Left lung (tissue), 10 donors: ENCODE results near the gene PRKCZ. TPM values are rescaled to one million over a fixed set of nuclear protein-coding genes. Genes with fewer than 3 reads are reported as not detected.
A peak's percentile ranks its signal among the peaks of the same experiment; 100 is the strongest.

Source experiments
- ATAC-seq: fragments of 200-7000 bp; cut with Tn5 transposase; one replicate; pipeline ENCODE4 v1.9.1; 2020; ENCODE audit warnings: moderate library complexity
- DNase-seq, 4 donors: peaks; one replicate each; pipeline ENCODE4 v3.0.0-alpha.2; 2013 to 2020
- H3K27ac ChIP-seq, 2 donors: fragments of 200-600 bp; sonication (generic) in 1 of 2; one replicate each; pipeline versions ENCODE4 v1.5.0 to v1.8.0; 2020 to 2021
- H3K27me3 ChIP-seq, 2 donors: fragments of 200-600 bp; sonication (generic) in 1 of 2; one replicate each; pipeline versions ENCODE4 v1.5.0 to v1.8.0; 2020 to 2021
- H3K36me3 ChIP-seq, 2 donors: fragments of 200-600 bp; sonication (generic) in 1 of 2; one replicate each; pipeline versions ENCODE4 v1.5.0 to v1.8.0; 2020 to 2021
- H3K4me1 ChIP-seq, 2 donors: fragments of 200-600 bp; one replicate each; pipeline ENCODE4 v1.8.0; 2021
- H3K4me3 ChIP-seq, 2 donors: fragments of 200-600 bp; sonication (generic) in 1 of 2; one replicate each; pipeline versions ENCODE4 v1.5.0 to v1.8.0; 2020 to 2021; ENCODE audit warnings: mild to moderate bottlenecking in 1 of 2
- H3K9me3 ChIP-seq, 2 donors: fragments of 200-600 bp; sonication (generic) in 1 of 2; one replicate each; pipeline versions ENCODE4 v1.5.0 to v1.8.0; 2020 to 2021
- CTCF ChIP-seq, 2 donors: fragments of 200-600 bp; sonication (generic) in 1 of 2; IDR thresholded peaks; one replicate each; pipeline versions ENCODE4 v1.5.0 to v1.8.0; 2021; ENCODE audit warnings: antibody characterized with exemption in 2 of 2
- intact Hi-C, 2 donors: fragments of 100-400 bp; cut with DNase I; formaldehyde crosslinking; loops; one replicate each; pipeline versions ENCODE4 v1.11.2 to v1.14.2; 2022
- polyA plus RNA-seq, 6 donors: library from polyadenylated mRNA; unstranded; fragments of 120-200 nt; gene quantifications; one replicate each; pipeline ENCODE4 v1.2.1, GENCODE V29; 2013; ENCODE audit not compliant: insufficient read length in 6 of 6
- total RNA-seq, 2 donors: library from RNA; stranded (reverse); fragmentation: NEBNext Ultra II Directional; extraction: Animal tissue kit (Norgen Biotek cat#: 25700); gene quantifications; one replicate each; pipeline ENCODE4 v1.2.1, GENCODE V29; 2021
- donor health status: DM: no; HTN: yes; CAD: no.
- donor health status: DM: no; HTN: no; CAD: no.

Gene PRKCZ
- total and polyA plus RNA-seq, 8 donors = 37.5 to 129 (median 48.0) TPM

GRCh38 chr1:2130871-2131289, 80.7 kb downstream of the PRKCZ start:
- intact Hi-C loops = no loop called here
- Histone ChIP-seq H3K4me3 (no peak overlapping the region), H3K4me1 (peaks cover 23 to 55% of the 10 kb centered on the region in 2 donors), H3K27ac (no peak overlapping the region), H3K36me3 (no peaks in the 10 kb centered on the region), H3K27me3 (peaks cover 0 to 22% of the 10 kb centered on the region in 2 donors), H3K9me3 (no peaks in the 10 kb centered on the region)
- peak in 2 of 4 donors; percentile 65 to 84 for DNase-seq
- no peak for ATAC-seq
- TF ChIP-seq CTCF (IDR thresholded peaks at IDR 0.05) = peak in 1 of 2 donors; percentile 8

- no peak for ATAC-seq
- Histone ChIP-seq H3K4me1 (peaks cover 24 to 43% of the 10 kb centered on the region in 2 donors), H3K4me3 (peak overlapping the region; percentile 28 to 46), H3K27ac (peak overlapping the region; percentile 71 to 90), H3K36me3 (no peaks in the 10 kb centered on the region), H3K27me3 (peaks cover 0 to 12% of the 10 kb centered on the region in 2 donors), H3K9me3 (no peaks in the 10 kb centered on the region)
- TF ChIP-seq CTCF (IDR thresholded peaks at IDR 0.05) = peak; percentile 14 to 28
- intact Hi-C loops = no loop called here
- peak in 2 of 4 donors; percentile 54 to 71 for DNase-seq
Observed at GRCh38 chr1:2132222-2133038, 82.2 kb downstream of the PRKCZ start.

GRCh38 chr1:2133039-2133878, 83.0 kb downstream of the PRKCZ start:
- intact Hi-C loops = no loop called here
- Histone ChIP-seq H3K4me3 (peak overlapping the region; percentile 28 to 46), H3K27ac (peak overlapping the region; percentile 71 to 90), H3K36me3 (no peaks in the 10 kb centered on the region), H3K9me3 (no peaks in the 10 kb centered on the region), H3K4me1 (peaks cover 24 to 43% of the 10 kb centered on the region in 2 donors), H3K27me3 (peaks cover 0 to 4% of the 10 kb centered on the region in 2 donors)
- no peak for TF ChIP-seq CTCF (IDR thresholded peaks at IDR 0.05)
- ATAC-seq = peak; percentile 75
- DNase-seq = peak; percentile 98 to 100 (median 99)

DNA sequence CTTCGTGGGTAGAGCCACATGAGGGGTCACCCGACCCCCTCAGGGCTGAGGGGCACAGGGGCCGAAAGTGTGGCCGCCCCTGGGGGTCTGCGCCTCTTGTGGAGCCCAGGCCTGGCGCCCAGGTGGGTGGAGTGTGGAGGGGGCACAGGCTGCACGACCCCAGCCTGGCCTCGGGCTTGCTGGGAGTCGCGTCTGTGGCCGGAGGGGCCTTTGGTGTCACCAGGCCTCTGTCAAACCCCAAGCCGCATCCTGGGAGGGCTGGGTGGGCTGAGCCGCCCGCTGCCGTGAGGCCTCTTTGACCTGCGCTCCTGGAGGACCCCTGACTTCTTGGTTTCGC, 83.6 kb downstream of the PRKCZ start:
- no peaks in the 10 kb centered on the region for H3K9me3 ChIP-seq
- H3K36me3 ChIP-seq = no peaks in the 10 kb centered on the region
- intact Hi-C loops = no loop called here
- H3K4me3 ChIP-seq = peak overlapping the region; percentile 17 to 46
- peaks cover 24 to 43% of the 10 kb centered on the region in 2 donors for H3K4me1 ChIP-seq
- DNase-seq = peak in 1 of 4 donors; percentile 85
- no peak for TF ChIP-seq CTCF (IDR thresholded peaks at IDR 0.05)
- no peaks in the 10 kb centered on the region for H3K27me3 ChIP-seq
- no peak for ATAC-seq
- H3K27ac ChIP-seq = peak overlapping the region; percentile 71 to 90

DNA sequence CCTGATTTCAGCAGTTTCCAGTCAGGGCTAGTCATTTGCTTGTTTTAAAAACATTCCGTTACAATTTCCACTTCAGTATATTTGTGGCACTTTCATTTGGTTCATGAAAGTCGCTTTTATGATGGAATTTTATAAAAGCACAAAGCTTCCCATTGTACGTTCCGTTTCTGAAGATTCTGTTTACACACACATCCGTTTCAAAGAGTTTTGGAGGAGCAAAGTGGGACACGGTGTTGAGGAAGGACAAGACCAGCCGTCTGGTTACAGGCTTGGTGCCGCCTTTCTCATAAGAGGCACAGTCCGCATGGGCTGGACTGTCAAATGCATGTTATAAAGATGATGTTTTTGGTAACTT, 84.0 kb downstream of the PRKCZ start:
- no peak overlapping the region for H3K4me3 ChIP-seq
- peak overlapping the region; percentile 71 to 90 for H3K27ac ChIP-seq
- ATAC-seq (no peak), DNase-seq (no peak)
- intact Hi-C loops = no loop called here
- H3K36me3 ChIP-seq = no peaks in the 10 kb centered on the region
- H3K27me3 ChIP-seq = no peaks in the 10 kb centered on the region
- H3K9me3 ChIP-seq = no peaks in the 10 kb centered on the region
- no peak for TF ChIP-seq CTCF (IDR thresholded peaks at IDR 0.05)
- H3K4me1 ChIP-seq = peaks cover 24 to 44% of the 10 kb centered on the region in 2 donors
